Neural progenitor cell (in vitro differentiated cells): ENCODE results near the gene WDR75. TPM values are rescaled to one million over a fixed set of nuclear protein-coding genes. Genes with fewer than 3 reads are reported as not detected.

Experiments
- DNase-seq: peaks from one replicate; pipeline ENCODE4 v3.0.0-alpha.2; 2016; ENCODE audit warnings: low spot score
- H2AFZ ChIP-seq: fragments of 200-600 bp; sonication (generic); replicated peaks from 2 replicates; pipeline ENCODE4 v1.6.1; 2016; ENCODE audit warnings: antibody characterized with exemption
- H3F3A ChIP-seq: fragments of 200-600 bp; sonication (generic); 2 replicates; pipeline ENCODE4 v1.6.1; 2016; ENCODE audit warnings: antibody characterized with exemption, low read depth
- H3K27ac ChIP-seq: fragments of 200-600 bp; sonication (generic); 2 replicates; pipeline ENCODE4 v1.5.1; 2016; ENCODE audit warnings: mild to moderate bottlenecking
- H3K27me3 ChIP-seq: fragments of 200-600 bp; sonication (generic); 2 replicates; pipeline ENCODE4 v1.6.1; 2016; ENCODE audit warnings: mild to moderate bottlenecking, moderate library complexity
- H3K36me3 ChIP-seq: fragments of 200-600 bp; sonication (generic); 2 replicates; pipeline ENCODE4 v1.5.1; 2016
- H3K4me1 ChIP-seq: fragments of 200-600 bp; sonication (generic); 2 replicates; pipeline ENCODE4 v1.6.1; 2016; ENCODE audit warnings: mixed run types
- H3K4me2 ChIP-seq: fragments of 200-600 bp; sonication (generic); 2 replicates; pipeline ENCODE4 v1.6.1; 2016
- H3K4me3 ChIP-seq: fragments of 200-600 bp; sonication (generic); 2 replicates; pipeline ENCODE4 v1.5.1; 2016
- H3K79me2 ChIP-seq: fragments of 200-600 bp; sonication (generic); 2 replicates; pipeline ENCODE4 v1.6.1; 2016; ENCODE audit warnings: low read depth
- H3K9ac ChIP-seq: fragments of 200-600 bp; sonication (generic); 2 replicates; pipeline ENCODE4 v1.6.1; 2016
- H3K9me3 ChIP-seq: fragments of 200-600 bp; sonication (generic); 2 replicates; pipeline ENCODE4 v1.5.1; 2016; ENCODE audit warnings: low read depth
- H4K20me1 ChIP-seq: fragments of 200-600 bp; sonication (generic); 2 replicates; pipeline ENCODE4 v1.6.1; 2016; ENCODE audit warnings: low read depth
- H3K27ac Mint-ChIP-seq: 3 replicates; pipeline ENCODE4 v1.8.0; 2021; ENCODE audit warnings: mixed read lengths
- H3K27me3 Mint-ChIP-seq: 2 replicates; pipeline ENCODE4 v1.8.0; 2022; ENCODE audit warnings: low read depth, mild to moderate bottlenecking, inconsistent platforms, moderate library complexity, mixed read lengths; ENCODE audit not compliant: insufficient read depth
- H3K36me3 Mint-ChIP-seq: 3 replicates; pipeline ENCODE4 v1.8.0; 2021; ENCODE audit warnings: mixed read lengths
- H3K4me1 Mint-ChIP-seq: 3 replicates; pipeline ENCODE4 v1.8.0; 2021; ENCODE audit warnings: mixed read lengths
- H3K4me3 Mint-ChIP-seq: 3 replicates; pipeline ENCODE4 v1.8.0; 2021; ENCODE audit warnings: mild to moderate bottlenecking, moderate library complexity, mixed read lengths
- H3K9me3 Mint-ChIP-seq: 3 replicates; pipeline ENCODE4 v1.8.0; 2020; ENCODE audit warnings: mixed read lengths
- CTCF ChIP-seq: fragments of 200-600 bp; sonication (generic); IDR thresholded peaks from 2 replicates; pipeline ENCODE4 v1.5.1; 2017; ENCODE audit warnings: antibody characterized with exemption, mild to moderate bottlenecking
- EZH2 ChIP-seq: fragments of 200-600 bp; sonication (generic); IDR thresholded peaks from 2 replicates; pipeline ENCODE4 v1.6.1; 2017; ENCODE audit warnings: antibody characterized with exemption, mild to moderate bottlenecking, moderate library complexity
- EZH2phosphoT487 ChIP-seq: fragments of 200-600 bp; sonication (generic); IDR thresholded peaks from 2 replicates; pipeline ENCODE4 v1.6.1; 2017; ENCODE audit warnings: antibody characterized with exemption
- total RNA-seq: library from RNA; depleted of rRNA; stranded (reverse); fragments of >200 nt; gene quantifications from 2 replicates; pipeline ENCODE4 v1.2.3, GENCODE V29; 2015; ENCODE audit warnings: low replicate concordance

WDR75 gene
- total RNA-seq, 1 donor from 2014 or later, result 121 TPM

DNA sequence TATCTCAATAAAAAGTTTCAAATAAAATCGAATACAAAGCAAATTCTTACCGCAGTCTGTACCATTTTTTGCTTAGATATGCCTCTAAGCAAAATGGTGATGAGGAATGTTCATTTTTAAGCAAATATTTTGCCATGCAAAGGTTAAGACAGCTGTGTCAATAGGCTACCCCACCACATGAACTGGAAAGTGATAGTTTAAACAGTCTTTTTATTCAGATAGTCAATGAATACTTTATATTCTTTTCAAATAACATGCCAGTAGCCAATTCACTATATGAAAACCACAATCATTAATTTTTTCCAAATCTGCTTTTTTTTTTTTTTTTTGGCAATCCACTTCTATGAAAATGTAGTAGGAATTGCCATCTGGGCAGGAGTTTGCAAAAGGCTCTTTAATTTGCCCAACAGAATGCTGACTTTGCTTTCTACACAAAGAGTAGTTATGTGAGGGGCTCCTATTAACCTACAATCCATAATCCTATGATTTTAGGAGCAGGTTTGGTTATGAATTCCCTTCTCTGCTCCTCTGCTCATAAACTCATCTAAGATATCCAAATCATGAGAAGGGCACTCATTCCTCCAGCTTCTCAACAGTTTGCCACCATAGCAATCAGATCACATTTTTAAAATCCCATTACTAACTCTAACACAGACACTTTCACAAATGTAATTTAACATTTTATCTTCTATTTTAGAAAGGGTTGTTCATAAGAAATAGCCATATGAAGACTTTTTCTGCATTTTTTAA lies 70.1 kb downstream of the WDR75 start:
- no peaks in the 10 kb centered on the region for H3K79me2 ChIP-seq
- Mint-ChIP-seq H3K9me3 (no peaks in the 10 kb centered on the region), H3K27ac (no peak overlapping the region), H3K36me3 (no peaks in the 10 kb centered on the region), H3K27me3 (no peaks in the 10 kb centered on the region), H3K4me1 (no peaks in the 10 kb centered on the region), H3K4me3 (no peak overlapping the region)
- H3K9ac ChIP-seq, result no peak overlapping the region
- no peak for DNase-seq
- no peak overlapping the region for H3K27ac ChIP-seq
- no peaks in the 10 kb centered on the region for H4K20me1 ChIP-seq
- H3K4me2 ChIP-seq, result no peak overlapping the region
- H2AFZ ChIP-seq, result no peak overlapping the region
- H3K4me3 ChIP-seq, result no peak overlapping the region
- H3K36me3 ChIP-seq, result no peaks in the 10 kb centered on the region
- no peaks in the 10 kb centered on the region for H3K4me1 ChIP-seq
- H3K9me3 ChIP-seq, result no peaks in the 10 kb centered on the region
- no peak for TF ChIP-seq EZH2
- no peak for TF ChIP-seq CTCF
- no peak for TF ChIP-seq EZH2phosphoT487
- no peaks in the 10 kb centered on the region for H3F3A ChIP-seq
- no peaks in the 10 kb centered on the region for H3K27me3 ChIP-seq

- Histone ChIP-seq H3K4me3 (no peak overlapping the region), H3K9ac (no peak overlapping the region), H3K4me1 (no peaks in the 10 kb centered on the region), H3K9me3 (no peaks in the 10 kb centered on the region), H3K4me2 (no peak overlapping the region), H3F3A (no peaks in the 10 kb centered on the region), H2AFZ (no peak overlapping the region), H3K27ac (no peak overlapping the region), H3K79me2 (no peaks in the 10 kb centered on the region), H3K27me3 (no peaks in the 10 kb centered on the region), H3K36me3 (no peaks in the 10 kb centered on the region), H4K20me1 (no peaks in the 10 kb centered on the region)
- Mint-ChIP-seq H3K4me1 (no peaks in the 10 kb centered on the region), H3K36me3 (no peaks in the 10 kb centered on the region), H3K9me3 (no peaks in the 10 kb centered on the region), H3K27ac (no peak overlapping the region), H3K27me3 (no peaks in the 10 kb centered on the region), H3K4me3 (no peak overlapping the region)
- TF ChIP-seq CTCF, result no peak
- TF ChIP-seq EZH2, result no peak
- TF ChIP-seq EZH2phosphoT487, result no peak
- no peak for DNase-seq
Measured at GRCh38 chr2:189511960-189512319, 70.7 kb downstream of the WDR75 start.

DNA sequence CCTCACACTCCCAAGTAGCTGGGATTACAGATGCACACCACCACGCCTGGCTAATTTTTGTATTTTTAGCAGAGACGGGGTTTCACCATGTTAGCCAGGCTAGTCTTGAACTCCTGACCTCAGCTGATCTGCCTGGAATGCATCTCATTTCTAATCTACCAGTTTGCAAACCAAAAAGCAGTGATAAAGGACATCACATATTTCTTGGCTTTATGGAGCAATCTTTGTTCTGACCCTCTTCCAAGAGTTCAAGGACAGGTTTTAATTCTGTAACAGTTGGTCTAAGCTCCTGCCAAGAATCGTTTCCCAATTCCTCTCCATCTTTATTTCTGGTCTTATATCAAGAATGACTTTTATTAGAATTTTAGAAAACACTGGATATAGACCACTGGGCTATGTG lies 71.6 kb downstream of the WDR75 start:
- H3K4me1 Mint-ChIP-seq, result no peaks in the 10 kb centered on the region

More for the DNA sequence above, 71.6 kb downstream of the WDR75 start:
- Histone ChIP-seq H3K9ac (no peak overlapping the region), H3K27me3 (no peaks in the 10 kb centered on the region), H3K27ac (no peak overlapping the region), H3K9me3 (no peaks in the 10 kb centered on the region), H3K36me3 (no peaks in the 10 kb centered on the region), H3F3A (no peaks in the 10 kb centered on the region), H3K4me3 (no peak overlapping the region), H3K4me2 (no peak overlapping the region), H3K4me1 (no peaks in the 10 kb centered on the region), H4K20me1 (no peaks in the 10 kb centered on the region), H3K79me2 (no peaks in the 10 kb centered on the region), H2AFZ (no peak overlapping the region)
- Mint-ChIP-seq H3K36me3 (no peaks in the 10 kb centered on the region), H3K9me3 (no peaks in the 10 kb centered on the region), H3K4me3 (no peak overlapping the region), H3K27ac (no peak overlapping the region), H3K27me3 (no peaks in the 10 kb centered on the region)
- DNase-seq, result no peak
- no peak for TF ChIP-seq EZH2phosphoT487
- no peak for TF ChIP-seq EZH2
- TF ChIP-seq CTCF, result no peak
